Heart left ventricle (tissue), 16 donors: Measurements from ENCODE around the gene SMDT1. TPM values are rescaled to one million over a fixed set of nuclear protein-coding genes. Genes with fewer than 3 reads are reported as not detected.

Source experiments
- ATAC-seq, 4 donors: fragments of 200-7000 bp; cut with Tn5 transposase; one replicate each; pipeline ENCODE4 v1.9.1; 2020 to 2022; ENCODE audit warnings: moderate library complexity in 4 of 4, mild to moderate bottlenecking in 3 of 4, moderate number of reproducible peaks in 1 of 4
- DNase-seq, 5 donors: peaks; one replicate each; pipeline ENCODE4 v3.0.0-alpha.2; 2020
- H3K27ac ChIP-seq, 12 donors: fragments of 200-600 bp; sonication (generic) in 4 of 12; one replicate each; pipeline versions ENCODE4 v1.5.0 to v1.8.0; 2016 to 2022; ENCODE audit warnings: mild to moderate bottlenecking in 2 of 12
- H3K27me3 ChIP-seq, 9 donors: fragments of 200-600 bp; sonication (generic) in 2 of 9; one replicate each; pipeline versions ENCODE4 v1.5.1 to v1.8.0; 2016 to 2022; ENCODE audit warnings: mild to moderate bottlenecking in 3 of 9
- H3K36me3 ChIP-seq, 9 donors: fragments of 200-600 bp; sonication (generic) in 2 of 9; one replicate each; pipeline versions ENCODE4 v1.5.0 to v1.8.0; 2018 to 2022; ENCODE audit warnings: mild to moderate bottlenecking in 2 of 9
- H3K4me1 ChIP-seq, 12 donors: fragments of 200-600 bp; sonication (generic) in 4 of 12; one replicate each; pipeline versions ENCODE4 v1.5.0 to v1.8.0; 2016 to 2022; ENCODE audit warnings: mild to moderate bottlenecking in 3 of 12
- H3K4me3 ChIP-seq, 12 donors: fragments of 200-600 bp; sonication (generic) in 4 of 12; one replicate each; pipeline versions ENCODE4 v1.5.0 to v1.8.0; 2017 to 2022; ENCODE audit warnings: mild to moderate bottlenecking in 9 of 12, moderate library complexity in 4 of 12
- H3K9me3 ChIP-seq, 12 donors: fragments of 200-600 bp; sonication (generic) in 4 of 12; one replicate each; pipeline versions ENCODE4 v1.5.0 to v1.8.0; 2016 to 2022; ENCODE audit warnings: mild to moderate bottlenecking in 1 of 12
- CTCF ChIP-seq, 12 donors: fragments of 200-600 bp; sonication (generic) in 4 of 12; IDR thresholded peaks; one replicate each; pipeline versions ENCODE4 v1.5.0 to v1.8.0; 2018 to 2022; ENCODE audit warnings: antibody characterized with exemption in 12 of 12, mild to moderate bottlenecking in 5 of 12
- POLR2A ChIP-seq, 2 donors: fragments of 450-650 bp; IDR thresholded peaks; one replicate each; pipeline ENCODE4 v1.6.1; 2017; ENCODE audit warnings: antibody characterized with exemption in 2 of 2, mild to moderate bottlenecking in 2 of 2, moderate library complexity in 2 of 2
- WGBS, 4 donors: extraction: QIAGEN DNeasy Blood & Tissue Kit in 2 of 4; methylation state at CpG; one replicate each; pipeline versions ENCODE4 v1.1.5 to v1.1.7; 2013 to 2018; 5-methylcytosine and 5-hydroxymethylcytosine counted together
- intact Hi-C, 10 donors: fragments of 100-400 bp; cut with DNase I; formaldehyde crosslinking; loops; one replicate each; pipeline versions ENCODE4 v1.11.1 to v1.14.2; 2022
- polyA plus RNA-seq, 2 donors: library from polyadenylated mRNA; stranded (reverse); fragments of 200-250 nt; gene quantifications; one replicate each; pipeline ENCODE4 v1.2.3, GENCODE V29; 2013
- total RNA-seq, 9 donors: library from RNA; depleted of rRNA in 2 of 9; stranded (reverse); fragments of >200 nt in 2 of 9; fragmentation: NEBNext Ultra II Directional in 3 of 9; extraction: Animal tissue kit (Norgen Biotek cat#: 25700) in 3 of 9; gene quantifications; one replicate each; pipeline versions ENCODE4 v1.1.0 to v1.2.4, GENCODE V29; 2016 to 2023
- donor health status: ischemic (EF 13 %, LVEDD 7.1; RV severe dilation, severe dysfunction).
- donor health status: healthy with polysubstance abuse.
- donor health status: DM: no; HTN: yes; CAD: no.
- donor health status: DM: no; HTN: no; CAD: no.
- donor health status: ischemic (EF 25% LVEDD 6.9; RV normal size, moderate dysfunction).
- donor health status: ischemic (EF 25% LVEDD 5.7; RV mildly dilated, moderate dysfunction).
- donor health status: healthy.
- donor health status: DM: yes; HTN: yes; CAD: no.
- donor health status: ischemic (EF 35%, LVEDD 5.7; RV mildly dilated, moderate dysfunction).
- donor health status: nonischemic (EF 11% LVEDD 7.7; RV severe dilation, severe dysfunction).
- donor health status: DM: yes; HTN: yes; CAD: no.
- donor health status: PGD.
- donor health status: ischemic (EF 29% LVEDD 5.4; RV normal size, mild dysfunction).
- donor health status: nonischemic (EF 23%, LVEDD 6.1; RV moderate dilation, normal function).

SMDT1 gene
- total and polyA plus RNA-seq, 11 donors, result 15.3 to 235 (median 117) TPM

GRCh38 chr22:42074132-42074811, 5.2 kb upstream of the SMDT1 start, which contains the start of gene PHETA2:
Gene PHETA2, plus strand, starts transcription at chr22:42074248. Its CDS starts 3,046 bp downstream, at chr22:42077294.
- WGBS, 4 donors, result 2 to 6% (median 4%) methylated on average over 25 to 55 of the region's 55 CpGs
- Histone ChIP-seq H3K27me3 (no peaks in the 10 kb centered on the region), H3K36me3 (peaks cover 0 to 25% (median 8%) of the 10 kb centered on the region in 9 donors), H3K27ac (peak within 1 kb of the TSS; percentile 80 to 95 (median 89)), H3K9me3 (no peaks in the 10 kb centered on the region), H3K4me1 (peaks cover 5 to 68% (median 46%) of the 10 kb centered on the region in 12 donors), H3K4me3 (peak within 1 kb of the TSS; percentile 56 to 84 (median 78))
- TF ChIP-seq CTCF (IDR thresholded peaks at IDR 0.05), result peak in 10 of 12 donors; percentile 24 to 50 (median 36)
- TF ChIP-seq POLR2A (IDR thresholded peaks at IDR 0.05), result peak in 1 of 2 donors; percentile 32
- peak in 1 of 4 donors; percentile 2 for ATAC-seq
- peak; percentile 52 to 82 (median 64) for DNase-seq
- intact Hi-C loops, result loop anchor here in 2 of 10 donors (10.0 kb wide), 3 partner anchors 201 to 389 kb away; partner anchors contain the start of genes SNU13 (in 1 of the 2), SREBF2 (in 1 of the 2) and TCF20 (in 1 of the 2)

GRCh38 chr22:42074846-42075676, 4.4 kb upstream of the SMDT1 start:
- no peaks in the 10 kb centered on the region for H3K9me3 ChIP-seq
- ATAC-seq, result no peak
- H3K27me3 ChIP-seq, result no peaks in the 10 kb centered on the region
- intact Hi-C loops, result loop anchor here in 2 of 10 donors (10.0 kb wide), 3 partner anchors 200 to 390 kb away; partner anchors contain the start of genes SNU13 (in 1 of the 2), SREBF2 (in 1 of the 2) and TCF20 (in 1 of the 2)
- TF ChIP-seq CTCF (IDR thresholded peaks at IDR 0.05) (no peak), POLR2A (IDR thresholded peaks at IDR 0.05) (no peak)
- no peak for DNase-seq
- H3K4me1 ChIP-seq, result peaks cover 5 to 62% (median 38%) of the 10 kb centered on the region in 12 donors
- H3K36me3 ChIP-seq, result peaks cover 0 to 25% (median 8%) of the 10 kb centered on the region in 9 donors
- peak overlapping the region; percentile 56 to 84 (median 78) for H3K4me3 ChIP-seq
- 70 to 72% (median 71%) methylated on average over 9 of the region's 9 CpGs for WGBS, 4 donors
- H3K27ac ChIP-seq, result peak overlapping the region; percentile 80 to 95 (median 89)

- Histone ChIP-seq H3K4me1 (peaks cover 2 to 65% (median 39%) of the 10 kb centered on the region in 12 donors), H3K9me3 (no peaks in the 10 kb centered on the region), H3K36me3 (peaks cover 0 to 27% (median 8%) of the 10 kb centered on the region in 9 donors), H3K4me3 (no peak overlapping the region), H3K27ac (peak overlapping the region in 1 of 12 donors; percentile 99), H3K27me3 (no peaks in the 10 kb centered on the region)
- no peak for DNase-seq
- intact Hi-C loops, result loop anchor here in 2 of 10 donors (10.0 kb wide), 3 partner anchors 198 to 392 kb away; partner anchors contain the start of genes SNU13 (in 1 of the 2), SREBF2 (in 1 of the 2) and TCF20 (in 1 of the 2)
- no peak for ATAC-seq
- TF ChIP-seq CTCF (IDR thresholded peaks at IDR 0.05) (no peak), POLR2A (IDR thresholded peaks at IDR 0.05) (no peak)
- 87 to 93% (median 92%) methylated on average over 16 to 20 of the region's 20 CpGs for WGBS, 4 donors
These were observed 2.6 kb upstream of the SMDT1 start for GRCh38 chr22:42076764-42077485.
